ENCODE results near the gene ZNF394. TPM values are rescaled to one million over a fixed set of nuclear protein-coding genes. Genes with fewer than 3 reads are reported as not detected.

Gene ZNF394
- total RNA-seq, 2 experiments from 2014 or later = 52.1 to 53.1 TPM

Other genes starting within 250 kb of the ZNF394 start
- not detected for gene MYH16, start 227.4 kb downstream of the ZNF394 start, total RNA-seq
- 10 to 100 TPM; 51.9 to 56.8 TPM for gene ARPC1A, start 174.4 kb downstream of the ZNF394 start, total RNA-seq
- gene ARPC1B, start 125.6 kb downstream of the ZNF394 start, total RNA-seq = 100 to 1,000 TPM; 361 to 399 TPM
- gene PDAP1, start 91.7 kb downstream of the ZNF394 start, total RNA-seq = 10 to 100 TPM; 81.4 to 81.9 TPM
- 100 to 1,000 TPM in 1 of 2 experiments, 10 to 100 TPM in 1; 94.2 to 115 TPM for gene BUD31, start 91.3 kb downstream of the ZNF394 start, total RNA-seq
- gene PTCD1, start 61.5 kb downstream of the ZNF394 start, total RNA-seq = 1 to 10 TPM; 5.7 to 8.6 TPM
- 10 to 100 TPM; 58.5 to 61.9 TPM for gene CPSF4, start 61.3 kb downstream of the ZNF394 start, total RNA-seq
- 100 to 1,000 TPM; 369 to 370 TPM for gene ATP5MF, start 34.1 kb downstream of the ZNF394 start, total RNA-seq
- 10 to 100 TPM; 28.1 to 28.2 TPM for gene ZNF789, start 27.4 kb downstream of the ZNF394 start, total RNA-seq
- gene ZKSCAN5, start 4.4 kb upstream of the ZNF394 start, total RNA-seq = 10 to 100 TPM; 14.1 to 15.2 TPM
- gene FAM200A, start 51.8 kb upstream of the ZNF394 start, total RNA-seq = 1 to 10 TPM; 4.9 to 5.4 TPM
- 10 to 100 TPM; 92.0 to 92.7 TPM for gene ZNF655, start 58.4 kb upstream of the ZNF394 start, total RNA-seq
- gene TMEM225B, start 98.0 kb upstream of the ZNF394 start, total RNA-seq = 1 to 10 TPM; 1.2 to 1.3 TPM
- 10 to 100 TPM; 28.5 to 31.1 TPM for gene ZSCAN25, start 116.7 kb upstream of the ZNF394 start, total RNA-seq
- gene CYP3A5, start 179.7 kb upstream of the ZNF394 start, total RNA-seq = not detected
- gene CYP3A7, start 234.9 kb upstream of the ZNF394 start, total RNA-seq = not detected

All from activated CD4-positive, alpha-beta T cell treated with anti-CD3 and anti-CD28 coated beads, Interleukin-2, amount 10 ng/mL, durations not matched to agents 7 days and 5 days (primary cell).